ENCODE data around the gene CTDP1.

Gene CTDP1

DNA sequence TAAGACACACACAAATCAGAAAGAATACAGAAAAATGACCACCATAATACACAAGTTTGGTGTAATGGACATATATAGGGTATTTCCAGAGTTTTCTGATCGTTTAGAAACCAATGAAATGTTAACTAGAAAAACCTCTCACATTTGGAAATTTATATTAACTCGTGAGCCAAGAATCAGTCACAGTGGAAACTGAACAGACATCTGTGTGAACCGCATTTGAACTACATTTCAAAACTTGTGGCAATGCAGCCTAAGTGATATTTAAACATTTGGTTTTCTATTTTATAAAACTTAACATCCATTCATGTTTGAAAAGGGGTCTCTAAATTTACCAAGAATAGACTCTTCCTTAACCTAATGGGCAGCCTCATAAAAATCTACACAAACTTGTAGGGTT is 89.1 kb downstream of the CTDP1 start:
- Histone ChIP-seq H4K20me1 (ENCODE audit: insufficient read depth, low read length) (no peaks in the 10 kb centered on the region), H3K27me3 (replicated peaks; ENCODE audit: insufficient read depth, low read length) (0 out of 2 replicates have a peak, but pooled peaks cover 5% of the 10 kb centered on the region), H3K4me1 (ENCODE audit: low read length) (no peaks in the 10 kb centered on the region), H3K9ac (ENCODE audit: low read length) (no peak overlapping the region), H3K9me3 (replicated peaks; ENCODE audit: insufficient read depth, low read length) (no peaks in the 10 kb centered on the region), H3K9me2 (replicated peaks; ENCODE audit: insufficient read depth, low read length) (no peaks in the 10 kb centered on the region), H3K79me2 (ENCODE audit: low read length) (no peaks in the 10 kb centered on the region), H3F3A (ENCODE audit: insufficient read depth, low read length) (no peaks in the 10 kb centered on the region), H3K4me2 (ENCODE audit: low read depth, low read length) (no peak overlapping the region), H3K36me3 (replicated peaks; ENCODE audit: insufficient read depth, low read length) (no peaks in the 10 kb centered on the region), H3K4me3 (ENCODE audit: low read length) (no peak overlapping the region), H3K27ac (ENCODE audit: low read length) (no peak overlapping the region), H2AFZ (ENCODE audit: low read length) (no peak overlapping the region)
- no peak for DNase-seq
- TF ChIP-seq, protein P1, sequence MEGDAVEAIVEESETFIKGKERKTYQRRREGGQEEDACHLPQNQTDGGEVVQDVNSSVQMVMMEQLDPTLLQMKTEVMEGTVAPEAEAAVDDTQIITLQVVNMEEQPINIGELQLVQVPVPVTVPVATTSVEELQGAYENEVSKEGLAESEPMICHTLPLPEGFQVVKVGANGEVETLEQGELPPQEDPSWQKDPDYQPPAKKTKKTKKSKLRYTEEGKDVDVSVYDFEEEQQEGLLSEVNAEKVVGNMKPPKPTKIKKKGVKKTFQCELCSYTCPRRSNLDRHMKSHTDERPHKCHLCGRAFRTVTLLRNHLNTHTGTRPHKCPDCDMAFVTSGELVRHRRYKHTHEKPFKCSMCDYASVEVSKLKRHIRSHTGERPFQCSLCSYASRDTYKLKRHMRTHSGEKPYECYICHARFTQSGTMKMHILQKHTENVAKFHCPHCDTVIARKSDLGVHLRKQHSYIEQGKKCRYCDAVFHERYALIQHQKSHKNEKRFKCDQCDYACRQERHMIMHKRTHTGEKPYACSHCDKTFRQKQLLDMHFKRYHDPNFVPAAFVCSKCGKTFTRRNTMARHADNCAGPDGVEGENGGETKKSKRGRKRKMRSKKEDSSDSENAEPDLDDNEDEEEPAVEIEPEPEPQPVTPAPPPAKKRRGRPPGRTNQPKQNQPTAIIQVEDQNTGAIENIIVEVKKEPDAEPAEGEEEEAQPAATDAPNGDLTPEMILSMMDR (IDR thresholded peaks at IDR 0.05; ENCODE audit: low read length), result no peak
- TF ChIP-seq EZH2phosphoT487 (IDR thresholded peaks at IDR 0.05; ENCODE audit: low read length) (no peak), EZH2 (optimal IDR thresholded peaks at IDR 0.05; ENCODE audit: low read depth, low read length) (no peak)

DNA sequence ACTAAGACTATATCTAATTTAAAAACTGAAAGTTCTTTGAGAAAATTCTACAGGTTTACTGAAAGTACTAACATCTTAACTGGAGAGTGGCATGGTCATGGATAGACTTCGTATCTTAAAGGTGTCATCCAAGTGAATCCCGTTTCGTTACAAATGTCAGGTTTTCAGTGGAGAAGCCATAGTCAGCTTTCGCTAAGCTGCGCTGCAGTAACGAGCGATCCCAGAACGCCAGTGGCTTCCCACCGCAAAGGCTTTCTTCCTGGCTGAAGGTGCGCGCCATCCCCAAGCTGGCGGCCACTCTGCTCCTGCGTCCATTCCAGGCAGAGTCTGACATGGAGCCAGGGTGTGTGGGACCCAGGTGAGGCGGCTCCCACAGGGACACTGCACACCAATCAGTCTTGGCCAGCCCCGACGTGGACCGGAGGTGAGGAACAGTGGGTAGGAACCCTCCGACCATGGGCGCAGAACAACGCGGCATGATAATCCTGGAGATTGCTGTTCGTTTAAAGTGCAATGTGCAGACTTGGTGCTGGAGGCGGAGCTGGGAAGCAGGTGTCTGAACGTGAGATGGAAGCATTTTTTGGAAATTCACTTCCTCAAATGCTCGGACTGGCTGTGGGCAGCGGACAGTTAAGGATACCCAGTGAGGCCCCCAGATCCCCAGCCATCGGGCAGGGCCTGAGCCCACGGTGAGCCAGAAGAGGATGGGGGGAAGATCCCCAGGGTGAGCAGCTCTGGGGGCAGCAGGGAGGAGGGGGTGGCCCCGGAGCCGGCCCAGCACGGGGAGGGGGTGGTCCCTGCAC is 90.3 kb downstream of the CTDP1 start:
- no peaks in the 10 kb centered on the region for H3K4me1 ChIP-seq (ENCODE audit: low read length)
- no peaks in the 10 kb centered on the region for H3K9me3 ChIP-seq (replicated peaks; ENCODE audit: insufficient read depth, low read length)
- TF ChIP-seq EZH2phosphoT487 (IDR thresholded peaks at IDR 0.05; ENCODE audit: low read length) (no peak), EZH2 (optimal IDR thresholded peaks at IDR 0.05; ENCODE audit: low read depth, low read length) (no peak)
- TF ChIP-seq, protein P1 (IDR thresholded peaks at IDR 0.05; ENCODE audit: low read length), result no peak
- no peak overlapping the region for H3K27ac ChIP-seq (ENCODE audit: low read length)
- H3K9me2 ChIP-seq (replicated peaks; ENCODE audit: insufficient read depth, low read length), result no peaks in the 10 kb centered on the region
- H3F3A ChIP-seq (ENCODE audit: insufficient read depth, low read length), result no peaks in the 10 kb centered on the region
- H3K4me3 ChIP-seq (ENCODE audit: low read length), result no peak overlapping the region
- H3K4me2 ChIP-seq (ENCODE audit: low read depth, low read length), result no peak overlapping the region
- H3K79me2 ChIP-seq (ENCODE audit: low read length), result no peaks in the 10 kb centered on the region
- no peak overlapping the region for H3K9ac ChIP-seq (ENCODE audit: low read length)
- 0 out of 2 replicates have a peak, but pooled peaks cover 5% of the 10 kb centered on the region for H3K27me3 ChIP-seq (replicated peaks; ENCODE audit: insufficient read depth, low read length)
- H2AFZ ChIP-seq (ENCODE audit: low read length), result no peak overlapping the region
- no peaks in the 10 kb centered on the region for H4K20me1 ChIP-seq (ENCODE audit: insufficient read depth, low read length)
- no peak for DNase-seq
- H3K36me3 ChIP-seq (replicated peaks; ENCODE audit: insufficient read depth, low read length), result no peaks in the 10 kb centered on the region

DNA sequence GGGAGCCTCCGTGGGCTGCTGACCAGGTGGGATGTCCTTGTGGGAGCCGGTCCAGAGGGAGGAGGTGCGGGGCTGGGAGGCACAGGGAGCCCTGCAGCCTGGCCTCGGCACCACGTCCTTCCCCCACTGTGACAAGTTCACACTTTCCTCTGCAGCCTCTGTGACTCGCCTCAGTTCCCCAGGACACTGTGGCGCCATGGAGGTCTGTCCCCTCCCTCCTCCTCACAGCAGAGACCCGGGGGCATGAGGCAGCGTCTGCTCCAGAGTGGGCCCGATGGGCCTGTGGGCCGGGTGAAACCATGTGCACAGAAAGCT is 90.9 kb downstream of the CTDP1 start:
- Histone ChIP-seq H3K4me2 (ENCODE audit: low read depth, low read length) (no peak overlapping the region), H3K9me3 (replicated peaks; ENCODE audit: insufficient read depth, low read length) (no peaks in the 10 kb centered on the region), H3K9ac (ENCODE audit: low read length) (no peak overlapping the region), H3K27ac (ENCODE audit: low read length) (no peak overlapping the region), H4K20me1 (ENCODE audit: insufficient read depth, low read length) (no peaks in the 10 kb centered on the region), H3K4me1 (ENCODE audit: low read length) (no peaks in the 10 kb centered on the region), H3K36me3 (replicated peaks; ENCODE audit: insufficient read depth, low read length) (no peaks in the 10 kb centered on the region), H3K9me2 (replicated peaks; ENCODE audit: insufficient read depth, low read length) (no peaks in the 10 kb centered on the region), H3K27me3 (replicated peaks; ENCODE audit: insufficient read depth, low read length) (0 out of 2 replicates have a peak, but pooled peaks cover 5% of the 10 kb centered on the region), H3K4me3 (ENCODE audit: low read length) (no peak overlapping the region), H2AFZ (ENCODE audit: low read length) (no peak overlapping the region), H3F3A (ENCODE audit: insufficient read depth, low read length) (no peaks in the 10 kb centered on the region), H3K79me2 (ENCODE audit: low read length) (no peaks in the 10 kb centered on the region)
- TF ChIP-seq EZH2phosphoT487 (IDR thresholded peaks at IDR 0.05; ENCODE audit: low read length) (no peak), EZH2 (optimal IDR thresholded peaks at IDR 0.05; ENCODE audit: low read depth, low read length) (no peak)
- TF ChIP-seq, protein P1 (IDR thresholded peaks at IDR 0.05; ENCODE audit: low read length), result no peak
- DNase-seq, result no peak

All from MM.1S (cell line).